HCT116 (cell line): ENCODE data around the gene STARD4. TPM values are rescaled to one million over a fixed set of nuclear protein-coding genes. Genes with fewer than 3 reads are reported as not detected.

Experiments used
- ATAC-seq: fragments of 200-7000 bp; cut with Tn5 transposase; 2 replicates; pipeline ENCODE4 v1.9.1; 2020; ENCODE audit warnings: mild to moderate bottlenecking, moderate library complexity
- BruUV-seq: library from RNA; stranded (reverse); fragments of 400-500 nt; replicated peaks from 2 replicates; lab custom pipeline; 2021; lab: Mats Ljungman, UMichigan
- CTCF ChIA-PET: fragments of 300-600 bp; sonication (Branson Sonifier 250); formaldehyde crosslinking; loops from one replicate; lab custom pipeline; 2021; ENCODE audit warnings: antibody characterized with exemption; lab: Charles Lee
- POLR2A ChIA-PET: fragments of 300-600, 350-600 bp; sonication (Branson Sonifier 250); formaldehyde crosslinking; loops from one replicate; lab custom pipeline; 2021; ENCODE audit warnings: antibody characterized with exemption; lab: Charles Lee
- RAD21 ChIA-PET, 2 experiments: fragments of 300-600 bp; sonication (Branson Sonifier 250); formaldehyde crosslinking; loops; one replicate each; lab custom pipeline; 2023; ENCODE audit warnings: low total read pairs in 2 of 2; ENCODE audit not compliant: uncharacterized antibody in 2 of 2, unreplicated experiment in 2 of 2, low non-redundant PET in 1 of 2; lab: Charles Lee
- DNase-seq: peaks from one replicate; pipeline ENCODE4 v3.0.0-alpha.2; 2010; ENCODE audit warnings: low read depth, low spot score
- H2AFZ ChIP-seq: fragments of 200-600 bp; shearing (Covaris generic), sonication (generic); 2 replicates; pipeline ENCODE4 v1.6.1; 2017; ENCODE audit warnings: low read depth, mixed run types, mixed read lengths, antibody characterized with exemption, low read length; ENCODE audit not compliant: poor library complexity, severe bottlenecking
- H3K27ac ChIP-seq: 2 replicates; pipeline ENCODE4 v1.5.1; 2012; ENCODE audit warnings: low read depth, low read length
- H3K27me3 ChIP-seq: fragments of 200-600 bp; sonication (generic); 2 replicates; pipeline ENCODE4 v1.6.1; 2016; ENCODE audit warnings: mixed run types, low read length, mixed read lengths; ENCODE audit not compliant: insufficient read depth
- H3K36me3 ChIP-seq, 2 experiments: fragments of 200-500 bp in 1 of 2; fragments of 200-600 bp in 1 of 2; sonication (Bioruptor generic) in 1 of 2; sonication (generic) in 1 of 2; 2 replicates each; pipeline versions ENCODE4 v1.5.1 to v1.6.1; 2014 to 2016; ENCODE audit warnings: low read length in 2 of 2, inconsistent platforms in 1 of 2, mixed read lengths in 1 of 2, mixed run types in 1 of 2; ENCODE audit not compliant: insufficient read depth in 2 of 2, control insufficient read depth in 1 of 2
- H3K4me1 ChIP-seq, 2 experiments: fragments of 200-600 bp in 1 of 2; sonication (generic) in 1 of 2; 2 replicates each; pipeline versions ENCODE4 v1.5.1 to v1.6.1; 2012 to 2017; ENCODE audit warnings: low read length in 2 of 2, inconsistent platforms in 1 of 2, mild to moderate bottlenecking in 1 of 2, mixed read lengths in 1 of 2, mixed run types in 1 of 2, moderate library complexity in 1 of 2; ENCODE audit not compliant: insufficient read depth in 2 of 2, control insufficient read depth in 1 of 2
- H3K4me2 ChIP-seq: fragments of 200-600 bp; sonication (generic); 2 replicates; pipeline ENCODE4 v1.6.1; 2017; ENCODE audit warnings: mixed run types, low read length, mixed read lengths
- H3K4me3 ChIP-seq, 2 experiments: fragments of 200-600 bp in 1 of 2; sonication (generic) in 1 of 2; replicated peaks in 1 of 2; 2 replicates each; pipeline ENCODE4 v1.5.1; 2011 to 2016; ENCODE audit warnings: low read length in 2 of 2, control low read depth in 1 of 2, low read depth in 1 of 2, mild to moderate bottlenecking in 1 of 2, mixed read lengths in 1 of 2, mixed run types in 1 of 2
- H3K79me2 ChIP-seq: fragments of 200-600 bp; sonication (generic); 2 replicates; pipeline ENCODE4 v1.6.1; 2017; ENCODE audit warnings: mild to moderate bottlenecking, mixed run types, low read length, moderate library complexity, mixed read lengths; ENCODE audit not compliant: insufficient read depth
- H3K9ac ChIP-seq: fragments of 200-600 bp; sonication (generic); 2 replicates; pipeline ENCODE4 v1.6.1; 2016; ENCODE audit warnings: low read length, mixed read lengths
- H3K9me2 ChIP-seq: fragments of 200-600 bp; sonication (generic), shearing (Covaris generic); 2 replicates; pipeline ENCODE4 v1.6.1; 2017; ENCODE audit warnings: mixed run types, mild to moderate bottlenecking, moderate library complexity; ENCODE audit not compliant: insufficient read depth
- H3K9me3 ChIP-seq, 2 experiments: fragments of 200-500 bp in 1 of 2; fragments of 200-600 bp in 1 of 2; sonication (Bioruptor generic) in 1 of 2; sonication (generic) in 1 of 2; 2 replicates each; pipeline ENCODE4 v1.6.1; 2014 to 2017; ENCODE audit warnings: low read length in 2 of 2, mixed read lengths in 2 of 2, inconsistent platforms in 1 of 2, low read depth in 1 of 2, mild to moderate bottlenecking in 1 of 2, mixed run types in 1 of 2, moderate library complexity in 1 of 2; ENCODE audit not compliant: control insufficient read depth in 1 of 2, insufficient read depth in 1 of 2
- H4K20me1 ChIP-seq: fragments of 200-600 bp; sonication (generic), shearing (Covaris generic); 2 replicates; pipeline ENCODE4 v1.6.1; 2017; ENCODE audit warnings: mixed run types, mild to moderate bottlenecking, moderate library complexity; ENCODE audit not compliant: insufficient read depth
- CBX3 ChIP-seq: IDR thresholded peaks from 2 replicates; pipeline ENCODE4 v1.6.1; 2012; ENCODE audit warnings: low read depth
- CEBPB ChIP-seq: IDR thresholded peaks from 2 replicates; pipeline ENCODE4 v1.6.1; 2012; ENCODE audit warnings: low read depth
- EZH2 ChIP-seq: fragments of 200-600 bp; sonication (generic); IDR thresholded peaks from 2 replicates; pipeline ENCODE4 v1.6.1; 2017; ENCODE audit warnings: antibody characterized with exemption, mixed run types
- EZH2phosphoT487 ChIP-seq: fragments of 200-600 bp; IDR thresholded peaks from 2 replicates; pipeline ENCODE4 v1.6.1; 2018; ENCODE audit warnings: antibody characterized with exemption, borderline replicate concordance
- FOSL1 ChIP-seq: IDR thresholded peaks from 2 replicates; pipeline ENCODE4 v1.6.1; 2012; ENCODE audit warnings: low read depth
- JUND ChIP-seq: IDR thresholded peaks from 2 replicates; pipeline ENCODE4 v1.6.1; 2012
- POLR2A ChIP-seq: IDR thresholded peaks from 2 replicates; pipeline ENCODE4 v1.7.0; 2011; ENCODE audit warnings: borderline replicate concordance; ENCODE audit not compliant: insufficient read depth, insufficient read length; ENCODE audit errors: extremely low read depth
- RAD21 ChIP-seq: IDR thresholded peaks from 2 replicates; pipeline ENCODE4 v1.6.1; 2012; ENCODE audit warnings: low read depth, mild to moderate bottlenecking
- SP1 ChIP-seq: IDR thresholded peaks from 2 replicates; pipeline ENCODE4 v1.6.1; 2012; ENCODE audit warnings: low read depth
- SRF ChIP-seq: IDR thresholded peaks from 2 replicates; pipeline ENCODE4 v1.6.1; 2012; ENCODE audit warnings: low read depth
- TCF7L2 ChIP-seq: IDR thresholded peaks from 2 replicates; pipeline ENCODE4 v1.7.0; 2011; ENCODE audit warnings: borderline replicate concordance, inconsistent platforms; ENCODE audit not compliant: insufficient read depth, insufficient read length; ENCODE audit errors: extremely low read depth
- YY1 ChIP-seq: IDR thresholded peaks from 2 replicates; pipeline ENCODE4 v1.6.1; 2011; ENCODE audit warnings: low read length, low read depth, moderate library complexity, mild to moderate bottlenecking; ENCODE audit not compliant: insufficient replicate concordance; ENCODE audit errors: extremely low read depth
- ZNF274 ChIP-seq: fragments of 200-500 bp; sonication (Bioruptor generic); IDR thresholded peaks from 2 replicates; pipeline ENCODE4 v1.6.1; 2014; ENCODE audit warnings: mild to moderate bottlenecking, low read depth, low read length, inconsistent platforms
- intact Hi-C: fragments of 100-400 bp; cut with micrococcal nuclease; formaldehyde crosslinking; loops from 2 replicates; pipeline ENCODE4 v1.10.0; 2022
- total RNA-seq: library from RNA; stranded (reverse); gene quantifications from one replicate; pipeline ENCODE4 v1.2.1, GENCODE V29; 2021; ENCODE audit not compliant: unreplicated experiment
- TF ChIP-seq, protein P1 (sequence below), 3 experiments: fragments of 200-600 bp in 1 of 3; sonication (generic) in 1 of 3; IDR thresholded peaks in 2 of 3; conservative IDR thresholded peaks in 1 of 3; 2 replicates each; pipeline ENCODE4 v1.5.1; 2012 to 2017; ENCODE audit warnings: low read depth in 2 of 3, low read length in 2 of 3, antibody characterized with exemption in 1 of 3, borderline replicate concordance in 1 of 3, control low read depth in 1 of 3, mild to moderate bottlenecking in 1 of 3, mixed read lengths in 1 of 3, mixed run types in 1 of 3, moderate library complexity in 1 of 3; ENCODE audit not compliant: insufficient read depth in 1 of 3
- TF ChIP-seq, protein P2 (sequence below): IDR thresholded peaks from 2 replicates; pipeline ENCODE4 v1.6.1; 2012
- TF ChIP-seq, protein P3 (sequence below): IDR thresholded peaks from 2 replicates; pipeline ENCODE4 v1.6.1; 2011; ENCODE audit warnings: mild to moderate bottlenecking, low read length, moderate library complexity; ENCODE audit not compliant: insufficient replicate concordance; ENCODE audit errors: extremely low read depth

STARD4 gene
- total RNA-seq, 1 experiment from 2014 or later = 44.3 TPM

DNA sequence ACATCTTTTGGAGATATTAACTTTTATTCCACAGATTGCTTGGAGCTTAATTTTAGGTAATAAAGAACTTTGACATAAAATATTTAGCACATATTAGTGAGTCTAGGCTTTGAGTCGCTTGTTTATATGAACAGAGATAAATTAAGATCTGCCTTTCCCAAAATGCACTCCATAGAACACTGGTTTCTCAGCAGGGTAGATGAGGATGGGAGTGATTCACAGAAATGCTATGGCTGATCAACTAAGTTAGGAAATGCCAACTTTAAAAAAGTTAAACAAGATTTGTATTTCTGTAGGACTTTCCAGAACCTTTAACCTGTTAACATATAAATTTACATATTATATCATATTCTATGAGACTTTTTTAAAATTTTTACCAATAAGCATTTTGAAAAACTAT lies 65.2 kb downstream of the STARD4 start:
- RAD21 ChIA-PET = no interaction called here
- no peak overlapping the region for H2AFZ ChIP-seq
- no peaks in the 10 kb centered on the region for H3K79me2 ChIP-seq
- H3K4me2 ChIP-seq = no peak overlapping the region
- H3K9me3 ChIP-seq = no peaks in the 10 kb centered on the region
- H3K36me3 ChIP-seq = no peaks in the 10 kb centered on the region
- no peak for DNase-seq
- no peaks in the 10 kb centered on the region for H3K9me2 ChIP-seq
- TF ChIP-seq SP1 (no peak), ZNF274 (no peak), CEBPB (no peak), JUND (no peak), POLR2A (no peak), TCF7L2 (no peak), CBX3 (no peak), EZH2 (no peak), RAD21 (no peak), YY1 (no peak), EZH2phosphoT487 (no peak), SRF (no peak), FOSL1 (no peak)
- TF ChIP-seq, protein P1, sequence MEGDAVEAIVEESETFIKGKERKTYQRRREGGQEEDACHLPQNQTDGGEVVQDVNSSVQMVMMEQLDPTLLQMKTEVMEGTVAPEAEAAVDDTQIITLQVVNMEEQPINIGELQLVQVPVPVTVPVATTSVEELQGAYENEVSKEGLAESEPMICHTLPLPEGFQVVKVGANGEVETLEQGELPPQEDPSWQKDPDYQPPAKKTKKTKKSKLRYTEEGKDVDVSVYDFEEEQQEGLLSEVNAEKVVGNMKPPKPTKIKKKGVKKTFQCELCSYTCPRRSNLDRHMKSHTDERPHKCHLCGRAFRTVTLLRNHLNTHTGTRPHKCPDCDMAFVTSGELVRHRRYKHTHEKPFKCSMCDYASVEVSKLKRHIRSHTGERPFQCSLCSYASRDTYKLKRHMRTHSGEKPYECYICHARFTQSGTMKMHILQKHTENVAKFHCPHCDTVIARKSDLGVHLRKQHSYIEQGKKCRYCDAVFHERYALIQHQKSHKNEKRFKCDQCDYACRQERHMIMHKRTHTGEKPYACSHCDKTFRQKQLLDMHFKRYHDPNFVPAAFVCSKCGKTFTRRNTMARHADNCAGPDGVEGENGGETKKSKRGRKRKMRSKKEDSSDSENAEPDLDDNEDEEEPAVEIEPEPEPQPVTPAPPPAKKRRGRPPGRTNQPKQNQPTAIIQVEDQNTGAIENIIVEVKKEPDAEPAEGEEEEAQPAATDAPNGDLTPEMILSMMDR (IDR thresholded peaks at IDR 0.05 in 2 of 3, conservative IDR thresholded peaks at IDR 0.05 in 1 of 3; ENCODE audit: borderline replicate concordance in 1 of 3, insufficient read depth in 1 of 3, low read depth in 2 of 3, low read length in 2 of 3) = no peak
- TF ChIP-seq, protein P2, sequence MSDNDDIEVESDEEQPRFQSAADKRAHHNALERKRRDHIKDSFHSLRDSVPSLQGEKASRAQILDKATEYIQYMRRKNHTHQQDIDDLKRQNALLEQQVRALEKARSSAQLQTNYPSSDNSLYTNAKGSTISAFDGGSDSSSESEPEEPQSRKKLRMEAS = no peak
- TF ChIP-seq, protein P3, sequence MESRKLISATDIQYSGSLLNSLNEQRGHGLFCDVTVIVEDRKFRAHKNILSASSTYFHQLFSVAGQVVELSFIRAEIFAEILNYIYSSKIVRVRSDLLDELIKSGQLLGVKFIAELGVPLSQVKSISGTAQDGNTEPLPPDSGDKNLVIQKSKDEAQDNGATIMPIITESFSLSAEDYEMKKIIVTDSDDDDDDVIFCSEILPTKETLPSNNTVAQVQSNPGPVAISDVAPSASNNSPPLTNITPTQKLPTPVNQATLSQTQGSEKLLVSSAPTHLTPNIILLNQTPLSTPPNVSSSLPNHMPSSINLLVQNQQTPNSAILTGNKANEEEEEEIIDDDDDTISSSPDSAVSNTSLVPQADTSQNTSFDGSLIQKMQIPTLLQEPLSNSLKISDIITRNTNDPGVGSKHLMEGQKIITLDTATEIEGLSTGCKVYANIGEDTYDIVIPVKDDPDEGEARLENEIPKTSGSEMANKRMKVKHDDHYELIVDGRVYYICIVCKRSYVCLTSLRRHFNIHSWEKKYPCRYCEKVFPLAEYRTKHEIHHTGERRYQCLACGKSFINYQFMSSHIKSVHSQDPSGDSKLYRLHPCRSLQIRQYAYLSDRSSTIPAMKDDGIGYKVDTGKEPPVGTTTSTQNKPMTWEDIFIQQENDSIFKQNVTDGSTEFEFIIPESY = no peak
- TF ChIP-seq, all 23 proteins: peak for 0
- Histone ChIP-seq H3K27me3 (no peaks in the 10 kb centered on the region), H4K20me1 (no peaks in the 10 kb centered on the region), H3K27ac (no peak overlapping the region), H3K9ac (no peak overlapping the region), H3K4me1 (no peaks in the 10 kb centered on the region), H3K4me3 (no peak overlapping the region)
- no peak for ATAC-seq
- intact Hi-C loops = no loop called here
- POLR2A ChIA-PET = no interaction called here
- CTCF ChIA-PET = no interaction called here
- no TSS peak for BruUV-seq

Other genes starting within 250 kb of the STARD4 start
- gene NREP, start 244.7 kb upstream of the STARD4 start, total RNA-seq = 6.0 TPM